ENCODE results near the gene SMPD2.

Gene SMPD2

DNA sequence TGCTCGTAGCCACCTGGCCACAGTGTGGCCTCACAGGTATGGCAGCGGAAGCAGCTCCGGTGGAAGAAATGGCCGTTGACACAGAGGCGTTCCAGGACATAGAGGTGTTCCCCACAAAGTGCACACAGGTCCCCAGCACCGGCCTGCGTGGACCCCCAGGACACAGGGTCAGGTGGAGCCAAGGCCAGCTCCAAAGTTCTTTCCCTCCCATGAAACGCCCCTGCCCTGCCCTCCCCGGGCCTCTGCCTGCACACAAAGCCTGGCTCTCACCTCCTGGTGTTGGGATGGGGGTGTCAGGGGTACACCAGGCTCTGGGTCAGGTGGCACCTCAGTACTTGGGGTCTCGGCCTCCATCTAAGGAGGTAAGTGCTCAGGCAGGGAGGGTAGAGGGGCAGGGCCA is 6.6 kb downstream of the SMPD2 start:
- DNase-seq (ENCODE audit: low read depth in 3 of 3), result no peak

DNA sequence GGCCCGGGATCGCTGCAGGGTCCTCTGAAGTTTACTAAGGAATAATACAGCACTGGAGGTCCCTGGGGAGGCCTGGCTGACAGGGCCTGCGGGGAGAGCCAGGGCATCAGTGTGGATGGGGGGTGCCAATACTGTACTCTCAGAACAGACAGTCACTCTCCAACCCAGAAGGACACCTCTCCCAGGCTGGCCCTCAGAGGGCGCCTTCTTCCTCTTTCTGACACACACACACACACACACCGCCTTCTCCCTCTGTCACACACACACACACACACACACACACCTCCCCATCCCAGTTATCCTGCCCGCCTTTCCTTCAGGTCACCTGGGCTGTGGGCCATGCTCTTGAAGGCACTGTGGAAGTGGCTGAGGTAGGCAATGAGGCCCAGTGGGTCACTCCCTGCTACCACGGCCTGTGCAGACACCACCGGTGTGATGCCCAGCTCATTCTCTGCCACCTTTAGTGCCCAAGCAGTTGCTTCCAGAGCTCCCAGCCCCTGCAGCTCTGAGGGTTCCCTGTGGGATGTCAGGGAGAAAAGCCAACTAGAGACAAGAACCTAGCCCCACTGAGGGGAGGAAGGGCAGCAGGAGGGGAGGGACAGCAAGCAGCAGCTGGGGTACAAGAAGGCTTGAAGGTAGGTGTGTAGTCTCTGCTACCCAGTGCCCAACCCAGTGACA is 7.5 kb downstream of the SMPD2 start:
- no peak for DNase-seq (ENCODE audit: low read depth in 3 of 3)

DNA sequence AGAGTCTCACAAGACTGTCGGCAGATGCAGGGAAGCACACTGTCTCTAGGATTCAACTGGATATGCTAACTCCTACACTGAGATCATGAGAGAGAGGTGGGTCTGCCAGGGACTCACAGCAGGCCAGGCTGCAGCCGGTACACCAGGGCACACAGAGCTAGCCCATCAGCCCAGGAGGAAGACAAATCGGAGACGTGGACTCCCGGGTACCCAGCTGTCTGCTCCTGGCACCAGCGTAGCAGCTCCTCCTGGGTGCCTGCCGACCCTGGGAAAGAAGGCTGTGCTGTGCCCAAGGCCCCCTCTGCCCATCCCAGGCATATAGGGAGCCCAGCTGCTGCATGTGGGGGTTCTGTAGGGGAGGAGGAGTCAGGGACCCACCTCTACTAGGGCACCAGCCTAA is 8.1 kb downstream of the SMPD2 start:
- no peak for DNase-seq (ENCODE audit: low read depth in 3 of 3)

DNA sequence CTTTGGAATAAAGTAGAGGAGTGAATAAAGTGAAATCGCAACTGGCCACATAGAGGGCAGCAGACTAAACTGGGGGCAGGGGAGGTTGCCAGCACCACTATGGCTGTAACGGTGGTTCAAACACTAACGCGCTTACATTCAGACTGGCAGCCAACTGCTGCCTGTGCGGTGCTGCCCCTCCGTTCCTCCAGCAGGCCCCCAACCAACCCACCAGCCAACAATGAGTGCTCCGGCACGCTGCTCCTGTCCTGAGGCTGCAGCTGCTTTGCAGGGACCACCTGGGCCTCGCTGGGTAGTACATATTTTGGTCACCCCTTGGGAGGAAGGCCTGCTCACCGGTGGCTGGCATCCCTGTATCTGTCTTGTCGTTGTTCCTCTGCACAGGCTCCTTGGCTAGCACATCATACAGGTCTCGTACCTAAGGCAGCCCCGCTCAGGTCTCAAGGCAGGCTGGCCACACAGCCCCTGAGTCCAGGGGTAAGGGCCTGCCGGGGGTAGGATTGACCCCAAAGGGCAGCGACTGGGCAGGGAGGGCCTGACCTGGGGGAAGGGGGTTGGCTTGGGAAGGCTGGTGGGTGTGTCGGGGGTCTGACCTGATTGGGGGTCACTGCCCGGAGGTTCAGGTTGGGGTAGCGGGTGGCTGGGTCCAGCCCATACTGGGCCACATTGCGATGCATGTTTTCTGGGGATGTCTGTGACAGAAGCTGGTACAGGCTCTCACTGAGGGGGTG is 8.7 kb downstream of the SMPD2 start:
- no peak for DNase-seq (ENCODE audit: low read depth in 3 of 3)

DNA sequence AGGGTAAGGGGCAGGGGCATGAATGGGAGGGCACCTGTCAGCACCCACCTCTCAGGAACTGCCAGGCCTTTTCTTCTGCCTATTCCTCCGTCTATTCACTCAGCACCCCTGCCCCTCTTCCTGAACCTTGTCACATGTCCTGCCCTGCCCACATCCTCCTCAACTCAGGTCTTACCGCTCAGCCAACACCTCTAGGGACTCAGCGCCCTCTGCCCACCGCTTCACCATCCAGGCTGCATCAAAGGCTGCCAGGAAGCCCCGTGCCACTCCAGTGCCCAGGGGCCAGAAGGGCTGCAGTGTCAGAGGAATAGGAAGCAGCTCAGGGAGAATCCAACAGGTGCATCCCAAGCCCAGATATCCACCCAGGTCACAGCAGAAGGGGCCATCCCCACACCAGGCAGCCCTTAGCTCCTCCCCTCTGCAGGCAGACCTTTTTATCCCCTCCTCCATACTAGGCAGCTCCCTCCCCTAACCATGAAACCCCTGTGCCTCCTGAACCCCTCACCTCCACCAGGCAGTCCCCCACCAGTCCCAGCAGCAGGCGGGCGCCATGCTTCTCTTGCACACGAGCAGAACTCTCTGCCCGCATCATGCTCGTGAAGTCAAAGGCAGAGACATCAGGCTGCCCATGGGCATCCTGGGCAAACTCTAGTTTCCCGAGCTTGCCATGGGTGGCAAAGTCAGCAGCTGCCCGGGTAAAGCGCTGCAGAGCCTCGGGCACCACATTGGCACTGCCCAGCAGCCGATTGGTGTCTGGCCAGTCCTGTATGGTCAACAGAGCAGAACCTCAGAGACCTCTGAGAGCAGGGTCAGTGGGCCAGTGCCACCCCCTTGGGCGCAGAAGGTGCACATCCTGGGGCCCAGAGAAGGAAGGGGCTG is 9.5 kb downstream of the SMPD2 start:
- DNase-seq (ENCODE audit: low read depth in 3 of 3), result no peak

DNA sequence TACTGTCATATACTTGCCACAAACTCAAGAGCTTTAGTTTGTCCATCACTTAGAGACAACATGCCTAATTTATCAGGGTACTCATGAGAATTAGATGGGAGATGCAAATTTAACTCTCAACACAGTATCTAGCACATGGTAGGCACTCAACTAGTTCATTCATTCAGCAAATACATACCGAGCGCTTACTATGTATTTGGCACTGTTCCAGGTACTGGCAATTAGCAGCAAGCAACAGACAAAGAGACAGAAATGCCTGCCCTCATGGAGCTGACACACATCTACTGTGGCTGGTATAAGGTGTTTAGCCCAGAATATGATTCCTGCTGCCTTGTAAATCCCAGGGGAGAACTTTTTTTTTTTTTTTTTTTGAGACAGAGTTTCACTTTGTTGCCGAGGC is 10.3 kb downstream of the SMPD2 start:
- no peak for DNase-seq (ENCODE audit: low read depth in 3 of 3)

DNA sequence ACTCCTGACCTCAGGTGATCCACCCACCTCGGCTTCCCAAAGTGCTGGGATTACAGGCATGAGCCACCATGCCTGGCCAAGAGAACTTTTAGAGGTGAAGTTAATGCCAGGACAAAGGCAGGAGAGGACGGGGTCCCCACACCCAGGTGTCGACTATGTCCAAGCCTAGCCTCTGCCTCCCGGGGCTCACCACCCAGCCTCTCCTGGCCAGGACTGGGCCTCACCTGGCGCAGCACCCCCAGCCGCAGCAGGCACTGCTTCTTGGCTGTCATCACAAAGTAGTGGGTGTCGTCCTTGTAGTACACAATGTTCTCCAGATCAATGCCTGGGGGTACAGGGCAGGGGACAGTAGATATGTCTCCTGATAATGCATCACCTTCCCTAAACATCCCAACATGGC is 10.9 kb downstream of the SMPD2 start:
- no peak for DNase-seq (ENCODE audit: low read depth in 3 of 3)

DNA sequence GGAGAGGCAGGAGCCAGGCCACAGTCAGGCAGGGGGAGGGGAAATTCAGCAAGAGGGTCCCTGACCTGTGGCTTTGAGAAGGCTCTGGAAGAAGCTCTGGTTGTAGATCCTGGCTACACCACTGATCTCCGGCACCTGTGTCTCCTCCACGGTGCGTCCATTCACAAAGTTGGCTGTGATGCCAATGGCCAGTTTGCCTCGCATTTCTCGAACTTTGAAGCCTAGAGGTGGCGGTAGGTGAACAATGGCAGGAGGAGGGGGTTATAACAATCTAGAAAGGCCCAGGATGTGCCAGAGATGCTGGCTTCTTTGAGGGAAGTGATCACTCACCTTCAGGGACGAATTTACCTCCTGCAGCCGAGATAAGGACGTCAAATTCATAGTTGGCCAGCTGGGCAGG is 11.7 kb downstream of the SMPD2 start:
- DNase-seq (ENCODE audit: low read depth in 3 of 3), result no peak

DNA sequence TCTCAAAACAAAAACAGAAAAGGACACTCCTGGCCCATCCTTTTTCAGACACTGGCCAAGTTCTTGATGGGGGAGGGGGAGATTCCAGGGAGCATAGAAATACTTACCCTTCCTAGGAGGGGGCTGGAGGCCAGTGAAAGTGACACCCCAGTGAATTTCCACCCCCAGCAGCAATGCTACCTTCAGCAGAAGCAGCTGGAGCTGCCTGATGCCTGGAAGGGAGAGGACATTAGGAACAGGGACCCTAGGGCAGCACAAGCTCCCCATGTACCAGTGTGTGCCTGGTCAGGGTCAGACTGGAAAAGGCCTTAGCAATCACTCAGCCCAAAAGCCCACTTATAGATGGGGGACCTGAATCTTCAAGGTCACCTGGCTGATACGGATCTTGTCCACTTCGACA is 12.6 kb downstream of the SMPD2 start:
- no peak for DNase-seq (ENCODE audit: low read depth in 3 of 3)

DNA sequence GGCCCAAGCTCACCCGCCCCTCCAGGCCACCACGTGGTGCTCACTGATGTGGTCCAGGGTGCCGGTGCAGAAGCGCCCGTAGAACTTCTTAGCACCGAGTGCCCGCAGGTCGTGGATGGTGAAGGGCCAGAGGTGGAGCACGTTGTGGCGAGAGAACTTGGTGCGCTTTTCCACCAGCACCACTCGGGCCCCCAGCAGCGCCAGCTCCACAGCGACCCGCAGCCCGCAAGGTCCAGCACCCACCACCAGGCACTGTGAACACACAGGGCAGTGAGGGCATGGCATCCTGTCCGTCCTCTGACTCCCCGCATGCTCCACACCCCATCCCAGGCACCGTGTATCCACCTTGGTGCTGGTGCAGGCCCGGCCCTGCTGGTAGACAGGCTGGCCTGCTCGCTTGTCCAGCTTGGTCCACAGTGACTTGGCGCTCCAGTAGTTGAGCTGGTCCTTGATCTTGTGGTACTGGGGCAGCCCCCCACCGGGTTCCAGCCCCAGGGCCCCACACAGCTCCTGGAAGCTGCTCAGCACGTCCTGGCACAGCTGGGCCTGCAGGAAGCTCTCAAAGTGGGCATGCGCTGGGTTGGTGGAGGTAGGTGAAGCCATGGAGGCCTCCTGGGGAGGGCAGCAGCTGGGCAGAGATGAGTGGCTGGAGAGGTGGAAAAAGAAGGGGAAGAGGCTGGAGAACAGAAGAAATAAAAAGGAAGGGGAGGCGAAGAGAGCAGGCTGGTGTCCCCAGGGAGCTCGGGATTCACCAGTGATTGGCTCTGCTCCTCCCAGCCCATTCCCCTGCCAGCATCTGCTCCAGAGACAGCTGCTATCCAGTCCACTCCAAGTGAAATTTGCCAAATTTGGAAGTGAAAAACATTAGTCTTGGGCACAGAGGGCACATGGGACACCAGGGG is 13.3 kb downstream of the SMPD2 start:
- no peak for DNase-seq (ENCODE audit: low read depth in 3 of 3)

DNA sequence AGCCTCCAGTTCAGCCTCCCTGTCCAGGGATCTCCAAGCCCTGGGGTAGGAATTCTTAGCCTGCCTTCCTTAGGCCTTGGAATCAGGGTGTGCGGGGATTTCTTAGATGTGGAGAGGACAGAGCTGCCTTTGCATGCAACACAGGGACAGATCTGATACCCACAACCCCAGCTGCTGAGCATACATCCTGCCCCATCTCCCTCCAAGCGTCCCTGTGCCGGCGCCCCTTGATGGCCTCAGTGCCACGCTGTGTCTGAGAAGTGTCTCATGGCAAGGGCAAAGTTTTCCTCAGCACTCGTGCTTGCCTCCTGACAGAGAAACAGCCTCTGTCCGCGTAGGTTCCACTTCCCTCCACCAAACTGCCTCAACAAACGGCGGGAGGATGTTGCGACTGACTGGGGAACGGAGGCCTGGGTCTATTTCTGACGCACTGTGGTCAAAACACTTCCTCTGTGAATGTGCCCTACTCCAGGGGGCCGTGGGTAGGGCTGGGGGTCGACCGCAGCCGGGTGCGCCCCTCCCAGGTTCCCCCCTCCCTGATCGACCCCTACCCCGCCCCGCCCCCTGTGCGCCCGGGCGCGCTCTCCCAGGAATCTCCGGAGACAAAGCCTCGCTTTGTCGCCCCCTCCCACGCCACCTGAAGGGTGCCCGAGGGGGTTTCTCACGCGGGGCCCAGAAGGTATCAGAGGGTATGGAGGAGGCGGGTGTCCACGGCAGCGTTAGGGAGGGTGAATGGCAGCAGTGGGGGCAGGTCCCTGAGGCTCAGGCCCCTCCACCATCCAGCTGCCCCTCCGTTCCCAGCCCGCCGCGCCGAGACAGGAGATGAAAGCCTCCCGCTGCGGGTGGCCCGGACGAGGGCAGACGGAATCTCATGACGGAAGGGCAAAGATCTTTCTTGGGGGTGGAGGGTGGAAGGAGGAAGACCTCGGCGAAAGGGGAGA is 14.2 kb downstream of the SMPD2 start:
- peak; percentile 31 to 41 (median 33) for DNase-seq (ENCODE audit: low read depth in 3 of 3)

DNA sequence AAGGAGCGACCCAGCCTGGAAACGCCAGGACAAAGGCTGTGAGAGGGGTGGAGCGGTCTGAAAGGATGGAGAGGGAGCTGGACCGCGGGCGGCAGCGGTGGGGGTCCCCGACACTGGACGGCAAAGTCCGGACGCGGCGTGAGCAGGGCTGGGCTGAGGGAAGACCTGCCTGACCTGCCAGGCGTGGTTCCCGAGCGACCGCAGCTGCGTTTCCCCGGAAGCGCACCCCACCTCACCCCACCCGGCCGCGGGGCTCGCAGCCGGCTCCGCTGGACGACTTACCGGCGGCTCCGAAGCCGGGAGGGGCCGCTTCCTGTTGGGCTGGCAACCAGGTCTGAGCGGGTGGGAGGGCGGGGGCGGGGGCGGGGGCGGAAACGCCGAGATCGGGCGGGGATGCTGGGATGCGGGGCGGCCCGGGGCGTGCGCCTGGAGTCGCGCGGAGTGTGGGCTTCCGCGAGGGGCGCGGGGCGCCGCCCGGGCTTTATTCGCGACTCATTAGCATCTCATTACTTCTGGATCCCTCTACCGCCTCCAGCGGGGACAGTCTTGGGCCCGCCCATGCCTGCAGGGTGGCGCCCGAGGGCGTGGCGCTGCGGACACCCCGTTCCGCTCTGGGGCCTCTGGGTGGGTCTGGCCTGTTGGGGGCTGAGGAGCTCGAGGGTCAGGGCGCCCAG is 15.1 kb downstream of the SMPD2 start, which contains the start of gene MICAL1:
Gene MICAL1, minus strand, starts transcription at position 336 of the 674 bp plus-strand sequence. CDS start 1,576 bp downstream, outside the sequence.
- peak; percentile 26 to 47 (median 45) for DNase-seq (ENCODE audit: low read depth in 3 of 3)

DNA sequence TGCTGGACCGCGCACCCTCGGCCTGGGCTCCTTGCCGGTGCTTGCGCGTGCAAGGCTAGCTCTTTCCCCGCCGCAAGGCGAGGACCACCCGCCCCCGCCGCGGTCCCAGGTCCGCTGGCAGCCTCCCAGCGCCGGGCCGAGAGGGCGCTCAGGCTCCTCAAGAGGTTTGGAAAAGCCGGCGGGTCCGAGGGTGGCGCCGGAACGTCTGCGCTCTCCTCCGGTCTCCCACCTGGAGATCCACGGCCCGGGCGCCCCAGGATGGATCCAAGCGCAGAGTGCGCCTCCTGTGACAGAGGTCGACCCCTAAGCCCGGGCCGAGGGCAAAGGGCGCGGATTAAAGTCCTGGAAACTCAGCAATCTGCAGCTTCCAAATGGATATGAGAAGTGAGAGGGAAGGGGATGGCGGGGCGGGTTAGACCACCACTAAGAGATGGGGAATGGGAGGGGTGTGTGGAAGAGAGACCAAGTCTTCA is 15.6 kb downstream of the SMPD2 start:
- DNase-seq (ENCODE audit: low read depth in 3 of 3), result no peak

DNA sequence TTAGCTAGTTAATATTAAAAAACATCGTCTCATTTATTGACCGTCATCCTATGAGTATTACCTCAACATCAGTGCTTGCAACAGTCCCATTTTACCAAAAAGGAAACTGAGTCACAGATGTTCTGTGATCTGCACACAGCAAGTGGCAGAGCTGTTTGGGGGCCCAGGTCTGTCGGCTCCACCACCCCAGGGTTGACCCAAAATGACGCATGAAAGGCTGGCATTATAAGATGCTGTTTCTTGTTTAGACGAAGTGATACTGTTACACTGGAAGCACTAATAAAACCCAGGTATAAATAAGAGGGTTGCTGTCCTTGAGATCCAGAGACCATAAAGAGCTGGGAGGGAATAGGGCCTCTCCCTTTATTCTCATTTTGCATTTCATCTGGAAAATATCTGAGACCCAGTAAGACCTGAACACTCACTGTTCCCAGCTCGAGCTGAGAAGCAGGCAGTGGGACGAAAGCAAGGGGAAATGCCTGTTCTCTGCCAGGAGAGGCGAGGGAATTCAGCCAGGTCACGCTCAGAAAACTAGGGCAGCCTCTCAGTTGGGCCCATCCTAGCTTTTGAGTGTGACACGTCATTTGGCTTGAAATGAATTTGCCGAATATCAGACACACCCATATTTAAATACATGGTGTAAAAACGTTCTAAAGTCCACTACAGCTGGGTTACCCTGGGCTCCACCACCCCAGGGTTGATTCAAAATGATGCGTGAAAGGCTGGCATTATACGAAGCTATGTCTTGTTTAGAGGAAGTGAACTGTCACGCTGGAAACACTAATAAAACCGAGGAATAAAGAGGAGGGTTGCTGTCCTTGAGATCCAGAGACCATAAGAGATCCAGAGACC is 16.4 kb downstream of the SMPD2 start:
- no peak for DNase-seq (ENCODE audit: low read depth in 3 of 3)

DNA sequence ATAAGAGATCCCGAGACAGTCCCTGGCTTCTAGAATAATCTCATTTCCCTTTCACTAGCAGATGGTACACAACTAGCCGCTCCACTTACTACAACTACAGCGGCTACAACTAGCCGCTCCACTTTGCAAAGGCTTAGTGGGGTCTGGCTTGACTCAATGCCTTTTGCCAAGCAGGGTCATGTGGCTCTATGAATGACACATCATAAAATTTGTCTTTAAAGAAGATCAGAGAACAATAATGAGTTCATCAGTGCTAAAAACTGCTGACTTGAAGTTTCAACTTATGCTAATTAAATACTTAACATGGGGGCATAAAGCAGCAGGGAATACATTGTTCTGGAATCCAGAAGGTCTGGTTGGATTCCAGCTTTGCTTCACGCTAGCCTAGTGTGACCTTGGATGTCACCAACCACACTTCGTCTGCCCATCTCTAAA is 17.1 kb downstream of the SMPD2 start:
- DNase-seq (ENCODE audit: low read depth in 3 of 3), result no peak

DNA sequence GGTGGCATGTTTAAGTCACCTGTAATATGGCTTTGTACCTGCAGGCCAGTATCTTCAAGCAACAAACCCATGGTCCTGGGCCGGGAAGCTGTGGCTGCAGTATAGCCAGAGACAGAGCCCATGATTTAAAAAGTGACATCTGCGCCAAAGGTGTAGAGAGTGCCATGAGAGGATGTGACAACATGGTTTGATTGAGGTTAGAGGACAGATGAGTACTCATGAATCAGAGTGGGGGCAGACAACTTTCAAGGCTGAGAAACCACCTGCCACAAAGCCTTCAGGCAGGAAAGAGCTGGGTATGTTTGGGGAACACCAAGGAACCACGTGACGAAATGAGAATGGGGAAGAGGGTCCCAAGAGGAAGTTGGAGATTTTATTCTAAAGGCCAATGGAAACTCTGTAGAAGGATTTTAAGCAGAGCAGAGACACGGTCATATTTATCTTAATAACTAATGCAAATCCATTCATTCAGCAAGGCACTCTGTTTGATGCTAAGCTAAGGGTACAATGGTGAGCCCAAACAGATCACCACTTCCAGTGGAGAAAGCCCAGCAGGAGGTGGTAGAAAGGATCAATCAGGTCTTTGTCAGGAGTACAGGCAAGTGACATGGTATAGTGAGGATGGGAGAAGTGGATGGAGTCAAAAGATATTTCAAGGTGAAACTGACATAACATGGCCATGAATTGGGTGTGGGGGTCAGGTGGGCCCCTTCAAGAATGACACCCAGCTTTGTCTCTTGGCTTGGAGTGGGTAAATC is 18.4 kb downstream of the SMPD2 start:
- no peak for DNase-seq (ENCODE audit: low read depth in 3 of 3)

DNA sequence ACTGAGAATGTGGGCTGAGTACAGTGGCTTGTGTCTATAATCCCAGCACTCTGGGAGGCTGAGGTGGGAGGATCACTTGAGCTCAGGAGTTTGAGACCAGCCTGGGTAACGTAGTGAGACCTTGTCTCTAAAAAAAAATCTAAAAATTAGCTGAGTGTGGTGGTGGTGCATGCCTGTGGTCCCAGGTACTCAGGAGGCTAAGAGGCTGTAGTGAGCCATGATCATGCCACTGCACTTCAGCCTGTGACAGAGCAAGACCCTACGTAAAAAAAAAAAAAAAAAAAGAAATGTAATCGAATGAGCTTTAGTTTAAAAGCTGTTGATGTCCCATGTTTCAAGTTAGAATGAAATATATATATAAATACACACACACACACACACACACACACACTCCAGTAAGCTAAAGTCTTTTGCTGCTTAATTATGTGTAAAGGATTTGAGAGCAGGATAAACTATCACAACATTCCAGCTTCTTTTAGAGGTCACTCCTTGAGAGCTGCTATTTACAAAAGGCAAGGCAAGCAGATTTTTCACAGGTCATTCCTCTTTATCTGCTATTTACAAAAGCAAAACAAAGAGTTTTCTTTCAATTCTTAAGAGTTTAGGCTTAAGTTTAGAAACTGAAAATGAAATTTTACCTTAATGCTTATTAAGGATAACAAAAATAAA is 19.8 kb downstream of the SMPD2 start:
- no peak for DNase-seq (ENCODE audit: low read depth in 3 of 3)
